Measurements from ENCODE around the gene POLD1.

POLD1 gene

DNA sequence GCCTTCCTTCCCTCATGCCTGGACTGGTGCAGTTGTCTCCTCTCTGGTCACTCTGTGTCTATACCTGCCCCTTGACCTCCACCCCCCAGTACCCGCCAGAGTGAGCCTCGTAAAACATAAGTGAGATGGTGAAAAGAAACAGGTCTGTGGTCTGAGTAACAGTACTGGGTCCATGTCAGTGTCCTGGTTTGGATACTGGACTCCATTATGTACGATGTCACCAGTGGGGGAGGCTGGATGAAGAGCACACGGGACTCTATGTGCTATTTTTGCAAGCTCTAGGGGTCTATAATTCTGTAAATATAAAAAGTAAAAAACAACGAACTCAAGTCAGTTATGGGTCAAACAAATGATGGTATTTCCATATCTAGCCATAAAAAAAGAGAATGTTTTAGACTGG is 62.9 kb downstream of the POLD1 start:
- no peak for DNase-seq (ENCODE audit: low read depth)
- TF ChIP-seq, protein P1, sequence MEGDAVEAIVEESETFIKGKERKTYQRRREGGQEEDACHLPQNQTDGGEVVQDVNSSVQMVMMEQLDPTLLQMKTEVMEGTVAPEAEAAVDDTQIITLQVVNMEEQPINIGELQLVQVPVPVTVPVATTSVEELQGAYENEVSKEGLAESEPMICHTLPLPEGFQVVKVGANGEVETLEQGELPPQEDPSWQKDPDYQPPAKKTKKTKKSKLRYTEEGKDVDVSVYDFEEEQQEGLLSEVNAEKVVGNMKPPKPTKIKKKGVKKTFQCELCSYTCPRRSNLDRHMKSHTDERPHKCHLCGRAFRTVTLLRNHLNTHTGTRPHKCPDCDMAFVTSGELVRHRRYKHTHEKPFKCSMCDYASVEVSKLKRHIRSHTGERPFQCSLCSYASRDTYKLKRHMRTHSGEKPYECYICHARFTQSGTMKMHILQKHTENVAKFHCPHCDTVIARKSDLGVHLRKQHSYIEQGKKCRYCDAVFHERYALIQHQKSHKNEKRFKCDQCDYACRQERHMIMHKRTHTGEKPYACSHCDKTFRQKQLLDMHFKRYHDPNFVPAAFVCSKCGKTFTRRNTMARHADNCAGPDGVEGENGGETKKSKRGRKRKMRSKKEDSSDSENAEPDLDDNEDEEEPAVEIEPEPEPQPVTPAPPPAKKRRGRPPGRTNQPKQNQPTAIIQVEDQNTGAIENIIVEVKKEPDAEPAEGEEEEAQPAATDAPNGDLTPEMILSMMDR (IDR thresholded peaks at IDR 0.05; ENCODE audit: low read depth, low read length, missing control alignments) = no peak
- no peak overlapping the region for H3K4me3 ChIP-seq (ENCODE audit: low read depth, low read length)

DNA sequence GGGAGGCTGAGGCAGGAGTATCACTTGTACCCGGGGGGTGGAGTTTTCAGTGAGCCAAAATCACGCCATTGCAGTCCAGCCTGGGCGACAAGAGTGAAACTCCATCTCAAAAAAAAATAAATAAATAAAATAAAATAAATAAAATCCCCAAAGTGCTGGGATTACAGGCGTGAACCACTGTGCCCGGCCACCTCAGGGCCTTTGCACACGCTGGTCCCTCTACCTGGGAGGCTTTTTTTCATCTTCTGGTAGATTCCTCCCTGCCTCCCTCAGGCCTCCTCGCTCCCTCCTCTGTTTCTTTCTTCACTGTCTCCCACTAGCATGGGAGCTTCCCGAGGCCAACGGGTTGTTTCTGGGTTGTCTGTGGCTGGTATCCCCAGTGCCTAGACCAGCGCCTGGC is 63.6 kb downstream of the POLD1 start:
- no peak overlapping the region for H3K4me3 ChIP-seq (ENCODE audit: low read depth, low read length)
- TF ChIP-seq, protein P1 (IDR thresholded peaks at IDR 0.05; ENCODE audit: low read depth, low read length, missing control alignments) = no peak
- DNase-seq (ENCODE audit: low read depth) = no peak

DNA sequence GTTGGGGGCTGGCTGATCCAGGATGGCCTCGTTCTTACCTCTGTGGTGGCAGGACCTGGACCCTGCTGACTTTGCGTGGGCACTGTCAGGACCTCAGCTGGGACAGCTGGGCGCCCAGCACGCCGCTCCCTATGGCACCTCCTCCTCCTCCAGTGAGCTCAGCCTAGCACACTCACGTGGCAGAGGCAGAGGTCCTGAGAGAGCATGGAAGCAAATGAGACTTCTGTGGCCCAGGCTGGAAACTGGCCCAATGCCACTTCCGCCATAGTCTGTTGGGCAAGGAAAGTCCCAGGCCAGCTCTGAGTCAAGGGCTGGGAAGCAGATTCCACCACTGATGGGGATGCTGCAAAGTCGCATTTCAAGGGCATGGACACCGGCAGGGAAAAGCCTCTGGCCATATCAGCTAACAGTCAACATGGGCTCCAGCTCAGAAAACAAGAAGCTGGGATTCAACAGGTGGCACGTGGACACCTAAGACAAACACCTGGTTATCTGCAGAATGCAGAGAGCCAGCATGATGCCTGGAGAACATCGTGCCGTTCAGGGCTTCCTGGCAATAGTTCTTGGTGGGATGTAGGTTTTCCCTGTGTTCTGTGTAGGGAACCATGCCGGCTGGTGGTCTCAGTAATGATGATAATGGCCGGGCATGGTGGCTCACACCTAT is 65.2 kb downstream of the POLD1 start:
- TF ChIP-seq, protein P1 (IDR thresholded peaks at IDR 0.05; ENCODE audit: low read depth, low read length, missing control alignments) = no peak
- DNase-seq (ENCODE audit: low read depth) = no peak
- H3K4me3 ChIP-seq (ENCODE audit: low read depth, low read length) = no peak overlapping the region

DNA sequence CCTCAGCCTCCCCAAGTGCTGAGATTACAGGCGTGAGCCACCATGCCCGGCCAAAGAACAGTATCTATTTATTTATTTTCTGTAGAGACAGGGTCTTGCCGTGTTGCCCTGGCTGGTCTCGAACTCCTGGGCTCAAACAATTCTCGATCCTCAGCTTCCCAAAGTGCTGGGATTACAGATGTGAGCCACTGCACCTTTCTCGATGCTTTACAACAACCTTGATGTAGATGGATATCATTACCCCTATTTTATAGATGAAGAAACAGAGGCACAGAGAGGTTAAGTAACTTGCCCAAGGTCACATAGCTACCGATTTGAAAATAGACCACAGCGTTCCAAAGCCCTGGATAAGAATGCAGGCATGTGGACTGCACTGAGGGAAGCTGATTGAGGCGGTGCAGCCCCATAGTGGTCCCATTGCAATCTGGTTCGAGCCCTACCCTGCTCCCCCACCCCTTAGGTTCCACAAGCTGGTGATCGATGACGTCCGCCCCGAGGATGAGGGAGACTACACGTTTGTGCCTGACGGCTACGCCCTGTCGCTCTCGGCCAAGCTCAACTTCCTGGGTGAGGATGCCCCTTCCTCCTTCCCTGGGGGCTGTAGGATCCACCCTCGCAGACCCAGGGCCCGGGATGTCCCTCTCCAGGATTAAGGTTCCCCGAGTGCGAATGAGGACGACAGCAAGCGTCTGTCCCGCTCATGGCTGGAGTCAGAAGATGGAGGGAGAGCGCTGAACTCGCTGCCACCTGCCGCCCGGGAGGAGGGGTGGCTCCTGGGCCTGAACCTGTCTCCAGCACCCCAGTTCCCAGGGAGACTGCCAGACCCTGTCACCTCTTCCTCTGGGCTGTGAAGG is 66.4 kb downstream of the POLD1 start:
- TF ChIP-seq, protein P1 (IDR thresholded peaks at IDR 0.05; ENCODE audit: low read depth, low read length, missing control alignments) = no peak
- no peak overlapping the region for H3K4me3 ChIP-seq (ENCODE audit: low read depth, low read length)
- DNase-seq (ENCODE audit: low read depth) = no peak

DNA sequence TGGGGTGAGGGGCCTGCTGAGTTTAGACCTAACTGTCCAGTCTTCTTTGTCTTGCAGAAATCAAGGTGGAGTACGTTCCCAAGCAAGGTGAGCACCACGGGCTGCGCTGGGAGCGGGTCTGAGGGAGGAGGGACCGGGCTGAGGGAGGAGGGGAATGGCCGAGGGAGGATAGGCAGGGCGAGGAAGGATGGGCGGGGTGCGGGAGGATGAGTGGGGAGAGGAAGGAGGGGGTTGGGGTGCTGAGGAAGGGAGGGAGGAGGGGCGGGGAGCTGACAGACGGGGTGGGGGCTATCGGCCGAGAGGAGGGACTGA is 67.0 kb downstream of the POLD1 start:
- TF ChIP-seq, protein P1 (IDR thresholded peaks at IDR 0.05; ENCODE audit: low read depth, low read length, missing control alignments) = no peak
- no peak overlapping the region for H3K4me3 ChIP-seq (ENCODE audit: low read depth, low read length)
- no peak for DNase-seq (ENCODE audit: low read depth)

DNA sequence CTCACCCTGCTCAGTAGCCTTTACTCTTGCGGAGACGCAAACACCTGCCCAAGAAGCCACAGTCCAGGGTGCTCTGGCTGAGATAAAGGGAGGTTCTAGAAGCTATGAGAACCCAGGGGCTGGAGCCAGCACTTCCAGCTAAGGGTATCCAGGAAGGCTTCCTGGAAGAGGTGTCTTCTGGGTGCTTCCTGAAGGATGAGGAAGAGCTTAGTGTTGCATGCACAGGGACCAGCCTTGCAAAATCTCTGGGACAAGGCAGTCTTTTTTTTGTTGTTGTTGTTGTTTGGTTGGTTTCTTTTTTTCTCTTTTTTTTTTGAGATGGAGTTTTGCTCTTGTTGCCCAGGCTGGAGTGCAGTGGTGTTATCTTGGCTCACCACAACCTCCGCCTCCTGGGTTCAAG is 69.1 kb downstream of the POLD1 start:
- TF ChIP-seq, protein P1 (IDR thresholded peaks at IDR 0.05; ENCODE audit: low read depth, low read length, missing control alignments) = no peak
- DNase-seq (ENCODE audit: low read depth) = no peak
- H3K4me3 ChIP-seq (ENCODE audit: low read depth, low read length) = no peak overlapping the region
